GM12878 (cell line): ENCODE data around the gene BSN. TPM values are rescaled to one million over a fixed set of nuclear protein-coding genes. Genes with fewer than 3 reads are reported as not detected.

ENCODE experiments used
- ATAC-seq: fragments of 200-7000 bp; cut with Tn5 transposase; 3 replicates; pipeline ENCODE4 v1.9.1; 2020; ENCODE audit warnings: mild to moderate bottlenecking, moderate library complexity
- BruUV-seq: library from RNA; stranded (reverse); fragments of 400-500 nt; replicated peaks from 2 replicates; lab custom pipeline; 2021; lab: Mats Ljungman, UMichigan
- CTCF ChIA-PET: fragments of 300-600 bp; sonication (Branson Sonifier 250); formaldehyde crosslinking; extraction: SDS; loops from one replicate; lab custom pipeline; 2021; ENCODE audit warnings: inconsistent platforms; lab: Yijun Ruan, JAX
- POLR2A ChIA-PET: fragments of 350-600 bp; formaldehyde crosslinking; extraction: SDS; loops from one replicate; lab custom pipeline; 2021; ENCODE audit warnings: inconsistent platforms; lab: Charles Lee
- RAD21 ChIA-PET: fragments of 300-600 bp; sonication (Branson Sonifier 250); formaldehyde crosslinking; loops from one replicate; lab custom pipeline; 2023; ENCODE audit warnings: antibody characterized with exemption; ENCODE audit not compliant: unreplicated experiment; lab: Charles Lee
- SMC1A ChIA-PET: fragments of 300-600 bp; sonication (Branson Sonifier 250); formaldehyde crosslinking; loops from one replicate; lab custom pipeline; 2023; ENCODE audit not compliant: unreplicated experiment, uncharacterized antibody; lab: Charles Lee
- DNase-seq: peaks from one replicate; pipeline ENCODE4 v3.0.0-alpha.2; 2011; ENCODE audit warnings: low read depth, low spot score
- FAIRE-seq: peaks from 3 replicates; lab custom pipeline; 2011; peaks lifted over from hg19 to GRCh38; lab: Jason Lieb, UNC
- H2AFZ ChIP-seq: 2 replicates; pipeline ENCODE4 v1.6.0; 2011; ENCODE audit warnings: low read depth, low read length, control low read depth; ENCODE audit not compliant: control insufficient read depth
- H3K27ac ChIP-seq: 2 replicates; pipeline ENCODE4 v1.5.1; 2011; ENCODE audit warnings: control low read depth; ENCODE audit not compliant: control insufficient read depth, insufficient read depth
- H3K27me3 ChIP-seq, 2 experiments: replicated peaks in 1 of 2; 2 replicates each; pipeline versions ENCODE4 v1.6.0 to v1.6.1; 2011; ENCODE audit warnings: low read length in 1 of 2; ENCODE audit not compliant: control insufficient read depth in 2 of 2, insufficient read depth in 2 of 2
- H3K36me3 ChIP-seq, 2 experiments: 2 replicates each; pipeline ENCODE4 v1.5.1; 2011; ENCODE audit warnings: low read length in 1 of 2; ENCODE audit not compliant: control insufficient read depth in 2 of 2, insufficient read depth in 2 of 2
- H3K4me1 ChIP-seq: 2 replicates; pipeline ENCODE4 v1.6.1; 2011; ENCODE audit warnings: mild to moderate bottlenecking, low read length, moderate library complexity, mixed read lengths; ENCODE audit not compliant: control insufficient read depth, insufficient read depth
- H3K4me2 ChIP-seq: 2 replicates; pipeline ENCODE4 v1.6.0; 2011; ENCODE audit warnings: control low read depth; ENCODE audit not compliant: control insufficient read depth, insufficient read depth
- H3K4me3 ChIP-seq: fragments of 200-600 bp; sonication (generic); 2 replicates; pipeline ENCODE4 v1.5.1; 2016
- H3K79me2 ChIP-seq: 2 replicates; pipeline ENCODE4 v1.6.0; 2011; ENCODE audit warnings: low read length; ENCODE audit not compliant: control insufficient read depth, insufficient read depth
- H3K9ac ChIP-seq: 2 replicates; pipeline ENCODE4 v1.8.0; 2011; ENCODE audit warnings: low read length, control low read depth, mixed read lengths; ENCODE audit not compliant: control insufficient read depth, insufficient read depth
- H3K9me3 ChIP-seq: replicated peaks from 3 replicates; pipeline ENCODE4 v1.5.1; 2011; ENCODE audit warnings: mild to moderate bottlenecking, low read length; ENCODE audit not compliant: control insufficient read depth, insufficient read depth
- H4K20me1 ChIP-seq: 2 replicates; pipeline ENCODE4 v1.6.0; 2011; ENCODE audit not compliant: control insufficient read depth, insufficient read depth
- BCL11A ChIP-seq: IDR thresholded peaks from 2 replicates; pipeline ENCODE4 v1.6.1; 2011; ENCODE audit warnings: low read depth, low read length
- CEBPZ ChIP-seq: fragments of 150-350 bp; IDR thresholded peaks from 2 replicates; pipeline ENCODE4 v1.6.1; 2016; ENCODE audit warnings: low read depth, low read length
- DPF2 ChIP-seq: fragments of 450-650 bp; IDR thresholded peaks from 2 replicates; pipeline ENCODE4 v1.6.1; 2017; ENCODE audit warnings: mild to moderate bottlenecking
- HSF1 ChIP-seq: fragments of 150-350 bp; IDR thresholded peaks from 2 replicates; pipeline ENCODE4 v1.6.1; 2014; ENCODE audit warnings: mild to moderate bottlenecking, low read depth, low read length
- KDM1A ChIP-seq: fragments of 200-600 bp; sonication (generic); IDR thresholded peaks from 2 replicates; pipeline ENCODE4 v1.6.1; 2016; ENCODE audit warnings: borderline replicate concordance
- NR2F1 ChIP-seq: fragments of 450-650 bp; conservative IDR thresholded peaks from 2 replicates; pipeline ENCODE4 v1.6.1; 2017; ENCODE audit warnings: mild to moderate bottlenecking
- NRF1 ChIP-seq: conservative IDR thresholded peaks from 2 replicates; pipeline ENCODE4 v1.6.1; 2011; ENCODE audit warnings: mild to moderate bottlenecking, low read depth, low read length, improper control_type of control experiment
- PAX5 ChIP-seq: IDR thresholded peaks from 2 replicates; pipeline ENCODE4 v1.6.1; 2011; ENCODE audit warnings: low read depth, low read length, borderline replicate concordance
- RCOR1 ChIP-seq: conservative IDR thresholded peaks from 2 replicates; pipeline ENCODE4 v1.6.1; 2012; ENCODE audit warnings: low read depth, low read length, improper control_type of control experiment
- SMAD5 ChIP-seq: IDR thresholded peaks from 2 replicates; pipeline ENCODE4 v1.6.1; 2016; ENCODE audit warnings: antibody characterized with exemption, low read depth
- SRF ChIP-seq, 2 experiments: IDR thresholded peaks; 2 replicates each; pipeline ENCODE4 v1.6.1; 2011; ENCODE audit warnings: low read depth in 2 of 2, low read length in 2 of 2, mild to moderate bottlenecking in 1 of 2, moderate library complexity in 1 of 2
- WGBS: methylation state at CpG from one replicate; pipeline ENCODE4 v1.1.6; 2016; ENCODE audit warnings: low lambda C conversion rate; ENCODE audit not compliant: insufficient replicate concordance, insufficient coverage; ENCODE audit errors: missing lambda C conversion rate; 5-methylcytosine and 5-hydroxymethylcytosine counted together
- in situ Hi-C: fragments of 300-500 bp; cut with MboI; formaldehyde crosslinking; loops from 9 replicates; pipeline ENCODE4 v1.14.3; 2018; ENCODE audit warnings: mixed read lengths
- intact Hi-C: fragments of 100-400 bp; cut with micrococcal nuclease; formaldehyde crosslinking; loops from one replicate; pipeline ENCODE4 v1.14.2; 2022; ENCODE audit not compliant: unreplicated experiment
- polyA plus RNA-seq, 11 experiments: library from polyadenylated mRNA; depleted of rRNA in 4 of 11; unstranded in 6 of 11; stranded (reverse) in 5 of 11; fragments of >200 nt; fragmentation: Nextera tagmentation in 4 of 11; fragmentation: Illumina TruSeq in 1 of 11; extraction: Ambion mirVana in 4 of 11; extraction: Trizol in 1 of 11; gene quantifications; 1 replicate in 1 of 11; 2 replicates in 10 of 11; pipeline versions ENCODE4 v1.2.1 to v1.2.3, GENCODE V29; 2011 to 2016; ENCODE audit warnings: inconsistent platforms in 2 of 11, missing spikeins in 2 of 11, low read depth in 1 of 11
- total RNA-seq, 4 experiments: library from RNA; depleted of rRNA in 3 of 4; stranded (reverse); fragments of >200 nt in 3 of 4; fragmentation: Illumina TruSeq in 1 of 4; extraction: Trizol in 1 of 4; gene quantifications; 2 replicates each; pipeline versions ENCODE4 v1.2.1 to v1.2.3, GENCODE V29; 2013 to 2021

The BSN gene
- total and polyA plus RNA-seq, 10 of the 15 experiments (the other 5 are each of a cell fraction or from before 2014, with no cell fraction given), result under 0.01 to 0.19 (median 0.05) TPM; not detected in 1

- Histone ChIP-seq H3K4me3 (no peak overlapping the region), H3K9ac (no peak overlapping the region), H4K20me1 (no peaks in the 10 kb centered on the region), H2AFZ (no peak overlapping the region), H3K9me3 (no peaks in the 10 kb centered on the region; the same call in 2 of the 3 replicates), H3K79me2 (no peaks in the 10 kb centered on the region), H3K27ac (no peak overlapping the region), H3K4me1 (no peaks in the 10 kb centered on the region), H3K4me2 (no peak overlapping the region), H3K36me3 (no peaks in the 10 kb centered on the region), H3K27me3 (no peaks in the 10 kb centered on the region; a peak in 1 of 4 replicates)
- WGBS, result 59% methylated on average over 5 of the region's 5 CpGs
- RAD21 ChIA-PET, result no interaction called here
- BruUV-seq, result no TSS peak
- intact Hi-C loops, result no loop called here
- in situ Hi-C loops, result no loop called here
- CTCF ChIA-PET, result no interaction called here
- TF ChIP-seq PAX5 (no peak), NR2F1 (no peak)
- DNase-seq (no peak), ATAC-seq (no peak), FAIRE-seq (no peak)
- POLR2A ChIA-PET, result no interaction called here
- SMC1A ChIA-PET, result no interaction called here
Measured at GRCh38 chr3:49627634-49628033, 73.4 kb downstream of the BSN start.

GRCh38 chr3:49628249-49628648 is 74.0 kb downstream of the BSN start:
- POLR2A ChIA-PET, result no interaction called here
- no peak overlapping the region for H3K4me2 ChIP-seq
- no peak overlapping the region for H3K9ac ChIP-seq
- TF ChIP-seq NRF1 (no peak), CEBPZ (no peak), KDM1A (no peak), SMAD5 (no peak), DPF2 (no peak), RCOR1 (no peak), BCL11A (no peak), SRF (IDR thresholded peaks at IDR 0.05; ENCODE audit: low read depth in 2 of 2, low read length in 2 of 2) (no peak), HSF1 (no peak)

More at GRCh38 chr3:49628249-49628648, 74.0 kb downstream of the BSN start:
- H3K9me3 ChIP-seq, result no peaks in the 10 kb centered on the region; the same call in 2 of the 3 replicates
- 20% methylated on average over 2 of the region's 2 CpGs for WGBS
- H3K36me3 ChIP-seq, result no peaks in the 10 kb centered on the region
- no peak for DNase-seq
- no peak for FAIRE-seq
- no peak overlapping the region for H3K27ac ChIP-seq
- CTCF ChIA-PET, result no interaction called here
- no peaks in the 10 kb centered on the region for H4K20me1 ChIP-seq
- SMC1A ChIA-PET, result no interaction called here
- in situ Hi-C loops, result no loop called here
- RAD21 ChIA-PET, result no interaction called here
- no peaks in the 10 kb centered on the region; a peak in 1 of 4 replicates for H3K27me3 ChIP-seq
- H2AFZ ChIP-seq, result no peak overlapping the region
- no peak overlapping the region for H3K4me3 ChIP-seq
- intact Hi-C loops, result no loop called here
- no peaks in the 10 kb centered on the region for H3K79me2 ChIP-seq
- no peaks in the 10 kb centered on the region for H3K4me1 ChIP-seq
- ATAC-seq, result no peak
- no TSS peak for BruUV-seq
